Right cardiac atrium (tissue), 5 donors: ENCODE measurements around the gene SMIM35. TPM values are rescaled to one million over a fixed set of nuclear protein-coding genes. Genes with fewer than 3 reads are reported as not detected.

Experiments
- ATAC-seq, 2 donors: fragments of 200-7000 bp; cut with Tn5 transposase; one replicate each; pipeline versions ENCODE4 v1.8.0 to v1.9.1; 2020; ENCODE audit warnings: moderate library complexity in 2 of 2, mild to moderate bottlenecking in 1 of 2
- DNase-seq, 3 donors: peaks; one replicate each; pipeline ENCODE4 v3.0.0-alpha.2; 2020
- H3K27ac ChIP-seq: one replicate; pipeline ENCODE4 v1.5.1; 2013; ENCODE audit warnings: mild to moderate bottlenecking, low read length, control low read depth, moderate library complexity
- H3K27me3 ChIP-seq: one replicate; pipeline ENCODE4 v1.6.1; 2013; ENCODE audit not compliant: control insufficient read depth, insufficient read depth
- H3K4me1 ChIP-seq: one replicate; pipeline ENCODE4 v1.6.1; 2013; ENCODE audit warnings: low read length; ENCODE audit not compliant: control insufficient read depth, insufficient read depth
- H3K4me3 ChIP-seq: one replicate; pipeline ENCODE4 v1.5.1; 2013; ENCODE audit warnings: low read length, control low read depth
- H3K9me3 ChIP-seq: one replicate; pipeline ENCODE4 v1.6.1; 2013; ENCODE audit warnings: low read length; ENCODE audit not compliant: control insufficient read depth
- WGBS: extraction: QIAGEN DNeasy Blood & Tissue Kit; methylation state at CpG from one replicate; pipeline ENCODE4 v1.1.7; 2013; 5-methylcytosine and 5-hydroxymethylcytosine counted together
- intact Hi-C, 4 donors: fragments of 100-400 bp; cut with DNase I; formaldehyde crosslinking; loops; one replicate each; pipeline versions ENCODE4 v1.11.0 to v1.14.0; 2022 to 2023
- polyA plus RNA-seq: library from polyadenylated mRNA; stranded (reverse); fragments of 200-250 nt; gene quantifications from one replicate; pipeline ENCODE4 v1.2.3, GENCODE V29; 2013
- total RNA-seq, 4 donors: library from RNA; stranded (reverse); fragmentation: NEBNext Ultra II Directional; extraction: Animal tissue kit (Norgen Biotek cat#: 25700); gene quantifications; one replicate each; pipeline ENCODE4 v1.2.1, GENCODE V29; 2021
- donor health status: healthy with polysubstance abuse.
- donor health status: DM: no; HTN: yes; CAD: no.
- donor health status: DM: no; HTN: no; CAD: no.
- donor health status: DM: no; HTN: yes; CAD: no; lungs with severe emphysema.
- donor health status: DM: yes; HTN: yes; CAD: no.

SMIM35 gene
- total and polyA plus RNA-seq, 5 donors: not detected

DNA sequence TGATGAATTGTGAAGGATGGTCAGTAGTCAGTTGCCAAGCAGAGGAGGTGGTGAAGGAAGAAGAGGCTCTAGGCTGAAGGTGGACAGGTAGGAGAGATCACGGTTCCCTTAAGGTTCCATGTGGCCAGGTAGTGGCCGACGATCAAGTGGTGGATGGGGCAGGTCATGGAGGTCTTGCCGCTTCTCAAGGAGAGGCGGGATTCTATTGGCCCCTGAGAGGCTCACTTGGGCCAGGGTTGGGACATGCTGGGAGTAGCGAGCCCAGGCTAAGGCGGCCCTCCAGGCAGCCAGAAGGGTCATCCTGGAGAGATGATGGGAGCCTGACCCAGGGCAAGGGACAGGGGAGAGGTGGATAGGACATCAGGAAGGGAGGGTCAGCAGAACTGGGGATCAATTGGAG lies 30.8 kb downstream of the SMIM35 start:
- H3K27ac ChIP-seq: no peak overlapping the region
- WGBS: 96% methylated on average over 7 of the region's 7 CpGs
- H3K4me3 ChIP-seq: no peak overlapping the region
- ATAC-seq: no peak
- DNase-seq: no peak
- intact Hi-C loops: loop anchor here in 2 of 4 donors (10.0 kb wide), 4 partner anchors 111 to 631 kb away; no protein-coding TSS in a partner anchor
- no peaks in the 10 kb centered on the region for H3K27me3 ChIP-seq
- no peaks in the 10 kb centered on the region for H3K9me3 ChIP-seq
- no peaks in the 10 kb centered on the region for H3K4me1 ChIP-seq

DNA sequence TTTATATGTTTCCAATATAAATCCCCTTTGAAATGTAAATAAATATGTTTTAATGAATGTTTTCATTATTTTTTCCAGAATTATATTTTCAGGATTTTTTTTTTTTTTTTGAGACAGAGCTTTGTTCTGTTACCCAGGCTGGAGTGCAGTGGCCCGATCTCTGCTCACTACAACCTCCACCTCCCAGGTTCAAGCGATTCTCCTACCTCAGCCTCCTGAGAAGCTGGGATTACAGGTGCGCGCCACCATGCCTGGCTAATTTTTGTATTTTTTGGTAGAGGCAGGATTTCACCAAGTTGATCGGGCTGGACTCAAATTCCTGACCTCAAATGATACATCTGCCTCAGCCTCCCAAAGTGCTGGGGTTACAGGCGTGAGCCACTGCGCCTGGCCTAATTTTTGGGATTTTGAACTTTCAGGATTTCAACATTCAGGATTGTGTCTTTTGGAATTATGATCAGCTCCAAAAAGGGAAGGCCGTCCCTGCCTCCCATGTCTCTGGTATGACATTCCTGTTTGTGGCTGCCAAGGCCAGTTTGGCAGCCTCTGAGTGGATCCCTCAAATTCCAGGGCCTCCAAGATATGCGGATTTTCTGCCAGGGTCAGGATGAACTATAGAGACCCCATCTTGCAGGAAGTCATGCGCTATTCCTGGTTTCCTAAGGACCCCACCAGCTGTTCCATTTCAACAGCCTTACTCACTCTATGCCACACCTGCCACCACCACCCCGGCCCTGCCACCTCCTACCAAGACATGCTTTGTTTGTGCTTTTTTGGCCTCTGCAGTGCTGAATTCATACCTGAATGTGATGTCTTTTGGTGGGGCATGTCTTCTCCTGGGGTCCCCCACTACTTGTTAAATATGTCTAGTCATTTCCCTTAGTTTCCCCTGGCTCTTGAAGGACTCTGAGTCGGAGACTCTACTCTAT lies 31.8 kb downstream of the SMIM35 start:
- Histone ChIP-seq H3K27ac (no peak overlapping the region), H3K4me1 (no peaks in the 10 kb centered on the region), H3K27me3 (no peaks in the 10 kb centered on the region), H3K4me3 (no peak overlapping the region), H3K9me3 (no peaks in the 10 kb centered on the region)
- ATAC-seq: no peak
- DNase-seq: no peak
- intact Hi-C loops: loop anchor here (5.0 to 10.0 kb wide), 7 partner anchors 103 to 630 kb away; no protein-coding TSS in a partner anchor
- 71% methylated on average over 12 of the region's 12 CpGs for WGBS

DNA sequence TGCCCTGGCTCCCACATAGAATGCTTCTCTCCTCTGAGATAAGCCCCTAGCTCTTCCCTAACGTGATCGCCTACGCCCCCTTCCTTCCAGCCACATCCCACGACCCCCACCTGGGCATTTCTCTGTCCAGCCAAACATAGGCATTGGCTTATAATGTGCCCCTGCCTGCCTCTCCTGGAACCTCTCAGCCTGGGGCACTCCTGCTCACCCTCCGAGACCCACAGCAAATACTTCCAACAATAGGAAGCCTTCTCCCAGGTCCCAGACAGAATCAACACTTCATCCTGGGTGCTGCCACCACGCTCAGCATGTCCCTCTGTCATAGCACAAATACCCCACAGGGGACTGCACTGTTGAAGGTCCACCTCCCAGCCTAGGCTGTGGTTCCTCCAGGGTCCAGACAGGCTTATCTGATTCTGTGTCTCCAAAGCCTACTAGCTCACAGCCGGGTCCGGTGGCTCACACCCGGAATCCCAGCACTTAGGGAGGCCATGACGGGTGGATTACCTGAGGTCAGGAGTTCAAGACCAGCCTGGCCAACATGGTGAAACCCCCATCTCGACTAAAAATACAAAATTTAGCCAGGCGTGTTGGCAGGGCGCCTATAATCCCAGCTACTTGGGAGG lies 34.1 kb downstream of the SMIM35 start:
- intact Hi-C loops: loop anchor here (5.0 to 10.0 kb wide), 7 partner anchors 100 to 628 kb away; no protein-coding TSS in a partner anchor
- Histone ChIP-seq H3K9me3 (no peaks in the 10 kb centered on the region), H3K4me1 (no peaks in the 10 kb centered on the region), H3K4me3 (no peak overlapping the region), H3K27ac (no peak overlapping the region), H3K27me3 (no peaks in the 10 kb centered on the region)
- ATAC-seq (peak in 1 of 2 donors; percentile 12), DNase-seq (no peak)
- 74% methylated on average over 13 of the region's 13 CpGs for WGBS

- Histone ChIP-seq H3K27me3 (no peaks in the 10 kb centered on the region), H3K9me3 (no peaks in the 10 kb centered on the region), H3K4me3 (no peak overlapping the region), H3K4me1 (no peaks in the 10 kb centered on the region), H3K27ac (no peak overlapping the region)
- intact Hi-C loops: loop anchor here (5.0 to 10.0 kb wide), 7 partner anchors 100 to 627 kb away; no protein-coding TSS in a partner anchor
- ATAC-seq: no peak
- WGBS: 71% methylated on average over 16 of the region's 16 CpGs
- no peak for DNase-seq
Measured at GRCh38 chr11:118051611-118052461, 34.9 kb downstream of the SMIM35 start.

DNA sequence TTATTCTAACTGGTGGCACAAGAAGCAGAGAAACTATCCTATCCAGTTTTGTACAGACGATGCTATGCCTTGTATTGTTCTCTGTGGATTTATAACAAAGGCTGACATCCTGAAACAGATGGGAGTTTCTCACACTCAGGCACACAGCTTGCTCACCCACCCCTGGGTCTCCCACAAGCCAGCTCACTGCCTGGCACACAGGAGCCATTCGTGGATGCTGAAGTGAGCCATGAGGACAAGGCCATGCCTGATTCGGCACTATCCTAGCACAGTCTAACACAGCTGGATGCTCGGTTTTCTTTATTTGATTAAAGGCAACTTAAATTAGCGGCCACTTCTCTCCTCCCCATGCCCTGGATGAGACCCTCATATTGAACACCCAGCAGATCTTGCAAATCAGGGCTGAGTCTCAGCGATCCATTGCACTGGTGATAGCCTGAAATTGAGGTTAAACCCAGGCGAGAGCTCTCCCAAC lies 35.6 kb downstream of the SMIM35 start:
- no peaks in the 10 kb centered on the region for H3K4me1 ChIP-seq
- ATAC-seq (no peak), DNase-seq (no peak)
- no peaks in the 10 kb centered on the region for H3K9me3 ChIP-seq
- intact Hi-C loops: loop anchor here (5.0 to 10.0 kb wide), 7 partner anchors 99 to 626 kb away; no protein-coding TSS in a partner anchor
- WGBS: 83% methylated on average over 7 of the region's 7 CpGs
- H3K4me3 ChIP-seq: no peak overlapping the region
- H3K27ac ChIP-seq: no peak overlapping the region
- no peaks in the 10 kb centered on the region for H3K27me3 ChIP-seq

GRCh38 chr11:118050208-118050891 lies 36.4 kb downstream of the SMIM35 start:
- Histone ChIP-seq H3K27ac (no peak overlapping the region), H3K9me3 (no peaks in the 10 kb centered on the region), H3K4me1 (no peaks in the 10 kb centered on the region), H3K27me3 (no peaks in the 10 kb centered on the region), H3K4me3 (no peak overlapping the region)
- intact Hi-C loops: loop anchor here (5.0 to 10.0 kb wide), 7 partner anchors 98 to 626 kb away; no protein-coding TSS in a partner anchor
- 90% methylated on average over 7 of the region's 7 CpGs for WGBS
- no peak for ATAC-seq
- DNase-seq: no peak

GRCh38 chr11:118049771-118050170 lies 37.0 kb downstream of the SMIM35 start:
- H3K9me3 ChIP-seq: no peaks in the 10 kb centered on the region
- H3K27ac ChIP-seq: no peak overlapping the region
- DNase-seq (no peak), ATAC-seq (no peak)
- H3K4me1 ChIP-seq: no peaks in the 10 kb centered on the region
- intact Hi-C loops: loop anchor here (5.0 to 10.0 kb wide), 7 partner anchors 97 to 625 kb away; no protein-coding TSS in a partner anchor
- 91% methylated on average over 6 of the region's 6 CpGs for WGBS
- no peaks in the 10 kb centered on the region for H3K27me3 ChIP-seq
- no peak overlapping the region for H3K4me3 ChIP-seq

- no peak for DNase-seq
- no peaks in the 10 kb centered on the region for H3K27me3 ChIP-seq
- 69% methylated on average over 11 of the region's 11 CpGs for WGBS
- no peaks in the 10 kb centered on the region for H3K9me3 ChIP-seq
- no peak overlapping the region for H3K27ac ChIP-seq
- no peaks in the 10 kb centered on the region for H3K4me1 ChIP-seq
- no peak overlapping the region for H3K4me3 ChIP-seq
- no peak for ATAC-seq
- intact Hi-C loops: no loop called here
Measured at GRCh38 chr11:118048472-118049370, 38.0 kb downstream of the SMIM35 start.

- DNase-seq (no peak), ATAC-seq (no peak)
- Histone ChIP-seq H3K4me1 (no peaks in the 10 kb centered on the region), H3K4me3 (no peak overlapping the region), H3K27me3 (no peaks in the 10 kb centered on the region), H3K9me3 (no peaks in the 10 kb centered on the region), H3K27ac (no peak overlapping the region)
- intact Hi-C loops: no loop called here
- WGBS: 75% methylated on average over 4 of the region's 4 CpGs
Measured at GRCh38 chr11:118047749-118048148, 39.0 kb downstream of the SMIM35 start.
